ENCODE measurements around the gene SHC3.

The SHC3 gene

GRCh38 chr9:89107406-89107805 is 71.2 kb downstream of the SHC3 start:
- no peak for DNase-seq (ENCODE audit: low spot score)

- DNase-seq (ENCODE audit: low spot score): no peak
These were observed 72.3 kb downstream of the SHC3 start for GRCh38 chr9:89106224-89106851.

- no peak for DNase-seq (ENCODE audit: low spot score)
These were observed 73.8 kb downstream of the SHC3 start for GRCh38 chr9:89104821-89105220.

GRCh38 chr9:89097219-89097618 is 81.4 kb downstream of the SHC3 start:
- DNase-seq (ENCODE audit: low spot score): no peak

- no peak for DNase-seq (ENCODE audit: low spot score)
These were observed 81.8 kb downstream of the SHC3 start for GRCh38 chr9:89096807-89097206.

- DNase-seq (ENCODE audit: low spot score): peak; percentile 36
These were observed 82.7 kb downstream of the SHC3 start for GRCh38 chr9:89095761-89096528.

- DNase-seq (ENCODE audit: low spot score): no peak
These were observed 85.2 kb downstream of the SHC3 start for GRCh38 chr9:89093201-89093975.

GRCh38 chr9:89089176-89089575 is 89.4 kb downstream of the SHC3 start:
- no peak for DNase-seq (ENCODE audit: low spot score)

- DNase-seq (ENCODE audit: low spot score): no peak
These were observed 95.0 kb downstream of the SHC3 start for GRCh38 chr9:89083626-89084025.

- DNase-seq (ENCODE audit: low spot score): no peak
These were observed 98.4 kb downstream of the SHC3 start for GRCh38 chr9:89080193-89080592.

GRCh38 chr9:89079391-89079790 is 99.2 kb downstream of the SHC3 start:
- no peak for DNase-seq (ENCODE audit: low spot score)

GRCh38 chr9:89078860-89079259 is 99.8 kb downstream of the SHC3 start:
- DNase-seq (ENCODE audit: low spot score): no peak

GRCh38 chr9:89078421-89078820 is 100.2 kb downstream of the SHC3 start:
- no peak for DNase-seq (ENCODE audit: low spot score)

- DNase-seq (ENCODE audit: low spot score): peak; percentile 31
These were observed 101.1 kb downstream of the SHC3 start for GRCh38 chr9:89077519-89077918.

GRCh38 chr9:89073397-89073796 is 105.2 kb downstream of the SHC3 start:
- no peak for DNase-seq (ENCODE audit: low spot score)

- DNase-seq (ENCODE audit: low spot score): no peak
These were observed 107.0 kb downstream of the SHC3 start for GRCh38 chr9:89071591-89071990.

GRCh38 chr9:89066835-89067234 is 111.8 kb downstream of the SHC3 start:
- no peak for DNase-seq (ENCODE audit: low spot score)

GRCh38 chr9:89065921-89066320 is 112.7 kb downstream of the SHC3 start:
- no peak for DNase-seq (ENCODE audit: low spot score)

- DNase-seq (ENCODE audit: low spot score): no peak
These were observed 117.8 kb downstream of the SHC3 start for GRCh38 chr9:89060790-89061189.

GRCh38 chr9:89059925-89060506 is 118.6 kb downstream of the SHC3 start:
- no peak for DNase-seq (ENCODE audit: low spot score)

- no peak for DNase-seq (ENCODE audit: low spot score)
These were observed 119.7 kb downstream of the SHC3 start for GRCh38 chr9:89058906-89059305.

GRCh38 chr9:89054865-89055495 is 123.6 kb downstream of the SHC3 start:
- DNase-seq (ENCODE audit: low spot score): no peak
